ENCODE measurements around the gene RAB10. TPM values are rescaled to one million over a fixed set of nuclear protein-coding genes. Genes with fewer than 3 reads are reported as not detected.
A peak's percentile ranks its signal among the peaks of the same experiment; 100 is the strongest.

RAB10 gene
- total RNA-seq, 1 donor from 2014 or later: 192 TPM

- Histone ChIP-seq H3K9ac (ENCODE audit: low read length) (no peak overlapping the region), H3K36me3 (ENCODE audit: insufficient read depth, low read length) (no peaks in the 10 kb centered on the region), H4K20me1 (ENCODE audit: insufficient read depth, low read length) (no peaks in the 10 kb centered on the region), H3K79me2 (ENCODE audit: insufficient read depth, low read length) (no peaks in the 10 kb centered on the region), H3K4me3 (ENCODE audit: insufficient read depth, low read depth, low read length) (no peak overlapping the region), H3K4me2 (ENCODE audit: low read length) (no peak overlapping the region), H3K27me3 (ENCODE audit: insufficient read depth, low read length) (no peaks in the 10 kb centered on the region), H2AFZ (ENCODE audit: low read depth, low read length) (no peak overlapping the region), H3K27ac (ENCODE audit: low read depth, low read length) (no peak overlapping the region), H3K9me3 (ENCODE audit: insufficient read depth, low read depth, low read length) (no peaks in the 10 kb centered on the region), H3K4me1 (ENCODE audit: insufficient read depth, low read length) (peaks cover 14% of the 10 kb centered on the region)
- FAIRE-seq (no peak), DNase-seq (ENCODE audit: low read depth) (no peak)
- Mint-ChIP-seq H3K36me3 (ENCODE audit: low read depth, unreplicated experiment) (no peaks in the 10 kb centered on the region), H3K9me3 (ENCODE audit: unreplicated experiment) (no peaks in the 10 kb centered on the region), H3K4me1 (ENCODE audit: low read depth, unreplicated experiment) (peaks cover 19% of the 10 kb centered on the region), H3K27ac (ENCODE audit: unreplicated experiment) (peak overlapping the region; percentile 7), H3K27me3 (ENCODE audit: low read depth, unreplicated experiment) (no peaks in the 10 kb centered on the region), H3K4me3 (ENCODE audit: unreplicated experiment) (no peak overlapping the region)
- TF ChIP-seq, protein P1, sequence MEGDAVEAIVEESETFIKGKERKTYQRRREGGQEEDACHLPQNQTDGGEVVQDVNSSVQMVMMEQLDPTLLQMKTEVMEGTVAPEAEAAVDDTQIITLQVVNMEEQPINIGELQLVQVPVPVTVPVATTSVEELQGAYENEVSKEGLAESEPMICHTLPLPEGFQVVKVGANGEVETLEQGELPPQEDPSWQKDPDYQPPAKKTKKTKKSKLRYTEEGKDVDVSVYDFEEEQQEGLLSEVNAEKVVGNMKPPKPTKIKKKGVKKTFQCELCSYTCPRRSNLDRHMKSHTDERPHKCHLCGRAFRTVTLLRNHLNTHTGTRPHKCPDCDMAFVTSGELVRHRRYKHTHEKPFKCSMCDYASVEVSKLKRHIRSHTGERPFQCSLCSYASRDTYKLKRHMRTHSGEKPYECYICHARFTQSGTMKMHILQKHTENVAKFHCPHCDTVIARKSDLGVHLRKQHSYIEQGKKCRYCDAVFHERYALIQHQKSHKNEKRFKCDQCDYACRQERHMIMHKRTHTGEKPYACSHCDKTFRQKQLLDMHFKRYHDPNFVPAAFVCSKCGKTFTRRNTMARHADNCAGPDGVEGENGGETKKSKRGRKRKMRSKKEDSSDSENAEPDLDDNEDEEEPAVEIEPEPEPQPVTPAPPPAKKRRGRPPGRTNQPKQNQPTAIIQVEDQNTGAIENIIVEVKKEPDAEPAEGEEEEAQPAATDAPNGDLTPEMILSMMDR (IDR thresholded peaks at IDR 0.05; ENCODE audit: insufficient read depth, low read depth, low read length): no peak
- TF ChIP-seq EZH2 (IDR thresholded peaks at IDR 0.05; ENCODE audit: insufficient read depth, low read length): no peak
Measured at GRCh38 chr2:26000561-26001082, 33.3 kb upstream of the RAB10 start.

GRCh38 chr2:26001743-26002351 lies 32.0 kb upstream of the RAB10 start:
- H3K27ac ChIP-seq (ENCODE audit: low read depth, low read length): no peak overlapping the region
- H3K4me3 ChIP-seq (ENCODE audit: insufficient read depth, low read depth, low read length): no peak overlapping the region
- no peak overlapping the region for H3K9ac ChIP-seq (ENCODE audit: low read length)
- TF ChIP-seq, protein P1 (IDR thresholded peaks at IDR 0.05; ENCODE audit: insufficient read depth, low read depth, low read length): no peak
- TF ChIP-seq EZH2 (IDR thresholded peaks at IDR 0.05; ENCODE audit: insufficient read depth, low read length): no peak
- no peak for DNase-seq (ENCODE audit: low read depth)
- Mint-ChIP-seq H3K4me3 (ENCODE audit: unreplicated experiment) (no peak overlapping the region), H3K4me1 (ENCODE audit: low read depth, unreplicated experiment) (peaks cover 19% of the 10 kb centered on the region), H3K27me3 (ENCODE audit: low read depth, unreplicated experiment) (no peaks in the 10 kb centered on the region), H3K27ac (ENCODE audit: unreplicated experiment) (no peak overlapping the region), H3K36me3 (ENCODE audit: low read depth, unreplicated experiment) (no peaks in the 10 kb centered on the region), H3K9me3 (ENCODE audit: unreplicated experiment) (no peaks in the 10 kb centered on the region)
- no peak overlapping the region for H2AFZ ChIP-seq (ENCODE audit: low read depth, low read length)
- no peaks in the 10 kb centered on the region for H3K27me3 ChIP-seq (ENCODE audit: insufficient read depth, low read length)
- H3K36me3 ChIP-seq (ENCODE audit: insufficient read depth, low read length): no peaks in the 10 kb centered on the region
- H3K79me2 ChIP-seq (ENCODE audit: insufficient read depth, low read length): no peaks in the 10 kb centered on the region
- no peaks in the 10 kb centered on the region for H4K20me1 ChIP-seq (ENCODE audit: insufficient read depth, low read length)
- H3K9me3 ChIP-seq (ENCODE audit: insufficient read depth, low read depth, low read length): no peaks in the 10 kb centered on the region
- no peak for FAIRE-seq
- peaks cover 14% of the 10 kb centered on the region for H3K4me1 ChIP-seq (ENCODE audit: insufficient read depth, low read length)
- no peak overlapping the region for H3K4me2 ChIP-seq (ENCODE audit: low read length)

DNA sequence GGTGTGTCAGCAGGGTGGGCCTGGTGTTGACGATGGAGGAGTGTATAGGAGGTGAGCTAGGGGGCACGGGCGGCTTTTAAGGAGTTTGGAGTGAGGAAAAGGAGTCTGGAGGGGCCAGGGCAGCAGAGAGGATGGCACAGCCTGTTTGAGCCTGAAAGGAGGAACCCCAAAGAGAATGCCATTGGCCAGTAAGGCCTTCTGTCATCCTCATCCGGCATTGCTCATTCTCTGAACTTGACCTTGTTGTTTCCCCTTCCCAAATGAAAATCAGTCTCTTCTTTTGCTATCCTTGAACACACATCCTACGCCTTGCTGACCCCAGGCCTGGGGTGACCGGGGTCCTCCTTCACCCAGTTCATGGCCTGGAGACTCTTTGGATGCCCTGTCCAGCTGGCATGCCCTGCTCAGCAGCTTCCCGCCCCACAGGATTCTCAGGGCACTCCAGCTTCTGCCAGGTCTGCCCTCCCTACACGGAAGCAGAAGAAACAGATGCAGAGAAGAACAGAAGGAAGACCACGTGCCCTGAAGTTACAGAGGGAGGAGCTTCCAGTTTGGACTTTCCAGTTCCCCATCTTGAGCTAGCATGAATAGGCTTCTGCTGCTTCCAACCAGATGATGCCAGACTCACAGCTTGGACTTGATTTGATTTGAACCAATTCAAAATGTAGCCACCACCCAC lies 31.1 kb upstream of the RAB10 start:
- Mint-ChIP-seq H3K36me3 (ENCODE audit: low read depth, unreplicated experiment) (no peaks in the 10 kb centered on the region), H3K4me1 (ENCODE audit: low read depth, unreplicated experiment) (peaks cover 16% of the 10 kb centered on the region), H3K9me3 (ENCODE audit: unreplicated experiment) (no peaks in the 10 kb centered on the region), H3K27ac (ENCODE audit: unreplicated experiment) (peak overlapping the region; percentile 26), H3K27me3 (ENCODE audit: low read depth, unreplicated experiment) (no peaks in the 10 kb centered on the region), H3K4me3 (ENCODE audit: unreplicated experiment) (no peak overlapping the region)
- FAIRE-seq (no peak), DNase-seq (ENCODE audit: low read depth) (no peak)
- H3K4me1 ChIP-seq (ENCODE audit: insufficient read depth, low read length): peaks cover 10% of the 10 kb centered on the region
- H3K4me2 ChIP-seq (ENCODE audit: low read length): no peak overlapping the region
- H3K79me2 ChIP-seq (ENCODE audit: insufficient read depth, low read length): no peaks in the 10 kb centered on the region
- no peaks in the 10 kb centered on the region for H3K9me3 ChIP-seq (ENCODE audit: insufficient read depth, low read depth, low read length)
- H3K9ac ChIP-seq (ENCODE audit: low read length): no peak overlapping the region
- TF ChIP-seq, protein P1 (IDR thresholded peaks at IDR 0.05; ENCODE audit: insufficient read depth, low read depth, low read length): no peak
- TF ChIP-seq EZH2 (IDR thresholded peaks at IDR 0.05; ENCODE audit: insufficient read depth, low read length): no peak
- H2AFZ ChIP-seq (ENCODE audit: low read depth, low read length): no peak overlapping the region
- H3K36me3 ChIP-seq (ENCODE audit: insufficient read depth, low read length): no peaks in the 10 kb centered on the region
- no peak overlapping the region for H3K4me3 ChIP-seq (ENCODE audit: insufficient read depth, low read depth, low read length)
- no peak overlapping the region for H3K27ac ChIP-seq (ENCODE audit: low read depth, low read length)
- no peaks in the 10 kb centered on the region for H3K27me3 ChIP-seq (ENCODE audit: insufficient read depth, low read length)
- H4K20me1 ChIP-seq (ENCODE audit: insufficient read depth, low read length): no peaks in the 10 kb centered on the region

Measured in astrocyte (in vitro differentiated cells and primary cell).